CD14-positive monocyte (primary cell): Measurements from ENCODE around the gene TBL1XR1. TPM values are rescaled to one million over a fixed set of nuclear protein-coding genes. Genes with fewer than 3 reads are reported as not detected.

Experiments
- DNase-seq, 3 donors: peaks; one replicate each; pipeline ENCODE4 v3.0.0-alpha.2; 2011 to 2022
- H2AFZ ChIP-seq: 2 replicates; pipeline ENCODE4 v1.6.0; 2012; ENCODE audit warnings: mild to moderate bottlenecking, low read depth, low read length, inconsistent platforms; ENCODE audit not compliant: insufficient read depth, poor library complexity, severe bottlenecking
- H3K27ac ChIP-seq, 2 donors: 1 replicate in 1 of 2; 2 replicates in 1 of 2; pipeline ENCODE4 v1.5.1; 2012 to 2013; ENCODE audit warnings: low read length in 2 of 2, control low read depth in 1 of 2, inconsistent platforms in 1 of 2, low read depth in 1 of 2, mild to moderate bottlenecking in 1 of 2
- H3K27me3 ChIP-seq, 2 donors: one replicate each; pipeline versions ENCODE4 v1.6.0 to v1.6.1; 2011 to 2013; ENCODE audit warnings: low read length in 2 of 2; ENCODE audit not compliant: control insufficient read depth in 2 of 2, insufficient read depth in 2 of 2
- H3K36me3 ChIP-seq, 2 donors: replicated peaks in 1 of 2; 1 replicate in 1 of 2; 2 replicates in 1 of 2; pipeline versions ENCODE4 v1.5.1 to v1.6.1; 2012 to 2013; ENCODE audit warnings: low read length in 2 of 2, control low read depth in 1 of 2, inconsistent platforms in 1 of 2, mild to moderate bottlenecking in 1 of 2; ENCODE audit not compliant: insufficient read depth in 2 of 2, control insufficient read depth in 1 of 2
- H3K4me1 ChIP-seq, 2 donors: 1 replicate in 1 of 2; 2 replicates in 1 of 2; pipeline versions ENCODE4 v1.5.1 to v1.6.1; 2012 to 2013; ENCODE audit warnings: low read length in 2 of 2, control low read depth in 1 of 2, inconsistent platforms in 1 of 2, mild to moderate bottlenecking in 1 of 2, moderate library complexity in 1 of 2; ENCODE audit not compliant: insufficient read depth in 2 of 2, control insufficient read depth in 1 of 2
- H3K4me2 ChIP-seq: replicated peaks from 2 replicates; pipeline ENCODE3; 2012; ENCODE audit warnings: low read length, moderate library complexity, mild to moderate bottlenecking; ENCODE audit not compliant: poor library complexity, severe bottlenecking; ENCODE audit errors: extremely low read depth
- H3K4me3 ChIP-seq, 3 experiments: fragments of 200-600 bp in 1 of 3; sonication (generic) in 1 of 3; replicated peaks in 1 of 3; 1 replicate in 2 of 3; 2 replicates in 1 of 3; pipeline ENCODE4 v1.5.1; 2011 to 2013; ENCODE audit warnings: low read length in 3 of 3, mild to moderate bottlenecking in 3 of 3, control low read depth in 2 of 3, low read depth in 2 of 3, inconsistent platforms in 1 of 3, moderate library complexity in 1 of 3
- H3K79me2 ChIP-seq: 2 replicates; pipeline ENCODE4 v1.6.0; 2012; ENCODE audit warnings: mild to moderate bottlenecking, control low read depth, inconsistent platforms, low read length, moderate library complexity; ENCODE audit not compliant: insufficient read depth
- H3K9ac ChIP-seq: 2 replicates; pipeline ENCODE4 v1.6.0; 2017; ENCODE audit warnings: low read length, mild to moderate bottlenecking; ENCODE audit not compliant: insufficient read depth, poor library complexity, severe bottlenecking
- H3K9me3 ChIP-seq, 2 donors: replicated peaks in 1 of 2; 1 replicate in 1 of 2; 2 replicates in 1 of 2; pipeline versions ENCODE4 v1.5.1 to v1.6.1; 2012 to 2013; ENCODE audit warnings: low read length in 2 of 2, control low read depth in 1 of 2; ENCODE audit not compliant: control insufficient read depth in 1 of 2, insufficient read depth in 1 of 2
- H4K20me1 ChIP-seq: 2 replicates; pipeline ENCODE4 v1.6.0; 2012; ENCODE audit warnings: mild to moderate bottlenecking, low read length, control low read depth, moderate library complexity; ENCODE audit not compliant: insufficient read depth
- H3K27ac Mint-ChIP-seq, 7 donors: one replicate each; pipeline ENCODE4 v1.8.0; 2020; ENCODE audit warnings: mild to moderate bottlenecking in 7 of 7, mixed read lengths in 7 of 7, moderate library complexity in 6 of 7, inconsistent platforms in 2 of 7
- H3K27me3 Mint-ChIP-seq, 3 donors: one replicate each; pipeline ENCODE4 v1.8.0; 2021 to 2022; ENCODE audit warnings: low read depth in 3 of 3, mild to moderate bottlenecking in 3 of 3, mixed read lengths in 3 of 3, moderate library complexity in 3 of 3, inconsistent platforms in 1 of 3
- H3K36me3 Mint-ChIP-seq, 2 donors: one replicate each; pipeline ENCODE4 v1.8.0; 2020; ENCODE audit warnings: mixed read lengths in 2 of 2, inconsistent platforms in 1 of 2, mild to moderate bottlenecking in 1 of 2
- H3K4me1 Mint-ChIP-seq: one replicate; pipeline ENCODE4 v1.8.0; 2020; ENCODE audit warnings: mild to moderate bottlenecking, mixed read lengths
- H3K4me3 Mint-ChIP-seq, 2 donors: one replicate each; pipeline ENCODE4 v1.8.0; 2020; ENCODE audit warnings: mild to moderate bottlenecking in 2 of 2, mixed read lengths in 2 of 2, moderate library complexity in 1 of 2
- H3K9me3 Mint-ChIP-seq, 7 donors: one replicate each; pipeline ENCODE4 v1.8.0; 2020 to 2022; ENCODE audit warnings: mixed read lengths in 7 of 7, mild to moderate bottlenecking in 6 of 7, moderate library complexity in 6 of 7, inconsistent platforms in 2 of 7
- CTCF ChIP-seq: fragments of 200-600 bp; IDR thresholded peaks from one replicate; pipeline ENCODE4 v1.8.0; 2022; ENCODE audit warnings: antibody characterized with exemption, mild to moderate bottlenecking
- WGBS: methylation state at CpG from one replicate; pipeline ENCODE4 v1.1.5; 2013; ENCODE audit warnings: missing lambda C conversion rate; ENCODE audit not compliant: insufficient coverage; 5-methylcytosine and 5-hydroxymethylcytosine counted together
- intact Hi-C, 2 donors: fragments of 100-400 bp; cut with micrococcal nuclease; formaldehyde crosslinking; loops; one replicate each; pipeline versions ENCODE4 v1.15.0 to v1.15.1; 2023
- polyA plus RNA-seq, 3 donors: library from polyadenylated mRNA; depleted of rRNA in 1 of 3; unstranded in 2 of 3; stranded (reverse) in 1 of 3; fragments of 300-500 nt in 2 of 3; fragments of >200 nt in 1 of 3; fragmentation: Illumina TruSeq in 2 of 3; gene quantifications; 1 replicate in 2 of 3; 2 replicates in 1 of 3; pipeline ENCODE4 v1.2.3, GENCODE V29; 2012 to 2021

The TBL1XR1 gene
- polyA plus RNA-seq, 3 donors = 10.2 to 20.4 (median 18.3) TPM

- Histone ChIP-seq H3K4me1 (no peaks in the 10 kb centered on the region), H3K9me3 (no peaks in the 10 kb centered on the region), H2AFZ (no peak overlapping the region), H3K4me3 (no peak overlapping the region), H3K79me2 (peaks cover 99% of the 10 kb centered on the region), H3K9ac (no peak overlapping the region), H3K4me2 (no peak overlapping the region), H3K27me3 (no peaks in the 10 kb centered on the region), H3K36me3 (peaks cover 0 to 7% of the 10 kb centered on the region in 2 donors), H4K20me1 (peaks cover 78% of the 10 kb centered on the region), H3K27ac (peak overlapping the region in 1 of 2 donors; percentile 21)
- Mint-ChIP-seq H3K4me1 (peaks cover 9% of the 10 kb centered on the region), H3K27me3 (no peaks in the 10 kb centered on the region), H3K36me3 (peaks cover 5 to 11% of the 10 kb centered on the region in 2 donors), H3K4me3 (no peak overlapping the region), H3K9me3 (peaks cover 0 to 2% (median 0%) of the 10 kb centered on the region in 7 donors), H3K27ac (peak overlapping the region in 3 of 7 donors; percentile 33 to 85 (median 55))
- TF ChIP-seq CTCF = no peak
- intact Hi-C loops = no loop called here
- 95% methylated on average over 5 of the region's 6 CpGs for WGBS
- no peak for DNase-seq
These were observed 127.6 kb downstream of the TBL1XR1 start for GRCh38 chr3:177069514-177070329.

GRCh38 chr3:177068967-177069366, 128.3 kb downstream of the TBL1XR1 start:
- Histone ChIP-seq H3K36me3 (peaks cover 0 to 4% of the 10 kb centered on the region in 2 donors), H2AFZ (no peak overlapping the region), H3K79me2 (peaks cover 99% of the 10 kb centered on the region), H3K4me3 (no peak overlapping the region), H3K9ac (no peak overlapping the region), H3K27ac (no peak overlapping the region), H4K20me1 (peaks cover 72% of the 10 kb centered on the region), H3K27me3 (no peaks in the 10 kb centered on the region), H3K9me3 (no peaks in the 10 kb centered on the region), H3K4me2 (no peak overlapping the region), H3K4me1 (no peaks in the 10 kb centered on the region)
- peak overlapping the region in 1 of 7 donors; percentile 28 for H3K27ac Mint-ChIP-seq
- peaks cover 6 to 14% of the 10 kb centered on the region in 2 donors for H3K36me3 Mint-ChIP-seq
- H3K4me3 Mint-ChIP-seq = no peak overlapping the region
- peaks cover 9% of the 10 kb centered on the region for H3K4me1 Mint-ChIP-seq
- H3K27me3 Mint-ChIP-seq = no peaks in the 10 kb centered on the region
- no peak for TF ChIP-seq CTCF
- H3K9me3 Mint-ChIP-seq = no peaks in the 10 kb centered on the region
- no CpG with 5 or more reads among the region's 3 CpGs for WGBS
- intact Hi-C loops = no loop called here
- no peak for DNase-seq
